IMR-90 (cell line): ENCODE results near the gene LDLRAD4. TPM values are rescaled to one million over a fixed set of nuclear protein-coding genes. Genes with fewer than 3 reads are reported as not detected.

Experiments used
- ATAC-seq: fragments of 200-7000 bp; cut with Tn5 transposase; 2 replicates; pipeline ENCODE4 v1.9.1; 2020; ENCODE audit warnings: low read depth, mild to moderate bottlenecking, moderate library complexity
- BruUV-seq: library from RNA; stranded (reverse); fragments of 400-500 nt; replicated peaks from 2 replicates; lab custom pipeline; 2021; lab: Mats Ljungman, UMichigan
- CTCF ChIA-PET: fragments of 300-600 bp; formaldehyde crosslinking; extraction: SDS; loops from one replicate; lab custom pipeline; 2021; ENCODE audit warnings: antibody characterized with exemption; lab: Yijun Ruan, JAX
- POLR2A ChIA-PET: fragments of 300-600 bp; sonication (Branson Sonifier 250); formaldehyde crosslinking; loops from one replicate; lab custom pipeline; 2022; ENCODE audit warnings: antibody characterized with exemption; ENCODE audit not compliant: unreplicated experiment; lab: Charles Lee
- DNase-seq: peaks from one replicate; pipeline ENCODE4 v3.0.0; 2013
- H2AFZ ChIP-seq: replicated peaks from 2 replicates; pipeline ENCODE3; 2013; ENCODE audit warnings: low read length, mild to moderate bottlenecking; ENCODE audit not compliant: poor library complexity
- H2AK5ac ChIP-seq: 2 replicates; pipeline ENCODE4 v1.6.1; 2013; ENCODE audit warnings: low read depth, low read length, inconsistent platforms
- H2AK9ac ChIP-seq: replicated peaks from 2 replicates; pipeline ENCODE3; 2013; ENCODE audit warnings: mild to moderate bottlenecking, low read depth, low read length, moderate library complexity; ENCODE audit not compliant: poor library complexity
- H2BK120ac ChIP-seq: 2 replicates; pipeline ENCODE4 v1.6.1; 2013; ENCODE audit warnings: low read depth, low read length, inconsistent platforms
- H2BK15ac ChIP-seq: 3 replicates; pipeline ENCODE4 v1.6.1; 2013; ENCODE audit warnings: low read depth, low read length, inconsistent platforms
- H2BK20ac ChIP-seq: 2 replicates; pipeline ENCODE4 v1.6.1; 2013; ENCODE audit warnings: low read depth, mild to moderate bottlenecking, inconsistent platforms, low read length, moderate library complexity
- H2BK5ac ChIP-seq: 2 replicates; pipeline ENCODE4 v1.6.1; 2013; ENCODE audit warnings: mild to moderate bottlenecking, low read depth, low read length, inconsistent platforms; ENCODE audit not compliant: poor library complexity, severe bottlenecking
- H3K14ac ChIP-seq: replicated peaks from 2 replicates; pipeline ENCODE4 v1.6.1; 2013; ENCODE audit warnings: low read depth, low read length, inconsistent platforms
- H3K18ac ChIP-seq: 2 replicates; pipeline ENCODE4 v1.6.1; 2013; ENCODE audit warnings: low read depth, low read length, control low read depth
- H3K23ac ChIP-seq: 2 replicates; pipeline ENCODE4 v1.6.1; 2013; ENCODE audit warnings: low read depth, low read length, inconsistent platforms
- H3K27ac ChIP-seq: 2 replicates; pipeline ENCODE4 v1.5.1; 2013; ENCODE audit warnings: mild to moderate bottlenecking, control low read depth, low read length; ENCODE audit not compliant: insufficient read depth
- H3K27me3 ChIP-seq: 2 replicates; pipeline ENCODE4 v1.6.1; 2013; ENCODE audit warnings: low read length; ENCODE audit not compliant: control insufficient read depth, insufficient read depth
- H3K36me3 ChIP-seq: 2 replicates; pipeline ENCODE4 v1.6.1; 2013; ENCODE audit warnings: low read length, mixed read lengths; ENCODE audit not compliant: control insufficient read depth, insufficient read depth
- H3K4ac ChIP-seq: 2 replicates; pipeline ENCODE4 v1.6.1; 2013; ENCODE audit warnings: low read depth, low read length, inconsistent platforms
- H3K4me1 ChIP-seq: 2 replicates; pipeline ENCODE4 v1.6.1; 2013; ENCODE audit warnings: low read length, mixed read lengths; ENCODE audit not compliant: control insufficient read depth, insufficient read depth
- H3K4me2 ChIP-seq: 2 replicates; pipeline ENCODE4 v1.6.1; 2013; ENCODE audit warnings: low read depth, mild to moderate bottlenecking, control low read depth, low read length, moderate library complexity
- H3K4me3 ChIP-seq: 2 replicates; pipeline ENCODE4 v1.5.1; 2013; ENCODE audit warnings: low read depth, mild to moderate bottlenecking, control low read depth, low read length, moderate library complexity; ENCODE audit not compliant: insufficient read depth
- H3K56ac ChIP-seq: 2 replicates; pipeline ENCODE4 v1.6.1; 2013; ENCODE audit warnings: low read length, inconsistent platforms; ENCODE audit not compliant: insufficient read depth; ENCODE audit errors: extremely low read depth
- H3K79me1 ChIP-seq, 2 experiments: 2 replicates each; pipeline ENCODE4 v1.6.1; 2013; ENCODE audit warnings: low read length in 2 of 2, inconsistent platforms in 1 of 2, low read depth in 1 of 2
- H3K9ac ChIP-seq: 2 replicates; pipeline ENCODE4 v1.6.1; 2013; ENCODE audit warnings: low read depth, low read length, control low read depth
- H3K9me1 ChIP-seq: 2 replicates; pipeline ENCODE4 v1.6.1; 2013; ENCODE audit warnings: low read length, inconsistent platforms; ENCODE audit not compliant: insufficient read depth
- H3K9me3 ChIP-seq: 2 replicates; pipeline ENCODE4 v1.6.1; 2013; ENCODE audit warnings: low read length; ENCODE audit not compliant: control insufficient read depth, insufficient read depth
- H4K20me1 ChIP-seq: 2 replicates; pipeline ENCODE4 v1.6.1; 2013; ENCODE audit warnings: low read length, inconsistent platforms; ENCODE audit not compliant: insufficient read depth
- H4K5ac ChIP-seq: 2 replicates; pipeline ENCODE4 v1.6.1; 2013; ENCODE audit warnings: mild to moderate bottlenecking, low read depth, low read length, control low read depth
- H4K8ac ChIP-seq, 2 experiments: 2 replicates each; pipeline ENCODE4 v1.6.1; 2013; ENCODE audit warnings: low read depth in 2 of 2, low read length in 2 of 2, control low read depth in 1 of 2, inconsistent platforms in 1 of 2
- H4K91ac ChIP-seq: 2 replicates; pipeline ENCODE4 v1.6.1; 2013; ENCODE audit warnings: low read depth, low read length, inconsistent platforms; ENCODE audit not compliant: insufficient read depth
- BHLHE40 ChIP-seq: fragments of 150-350 bp; IDR thresholded peaks from 2 replicates; pipeline ENCODE4 v1.6.1; 2016; ENCODE audit warnings: mild to moderate bottlenecking, low read depth, low read length
- CEBPB ChIP-seq: IDR thresholded peaks from 2 replicates; pipeline ENCODE4 v1.6.1; 2012; ENCODE audit warnings: low read depth, low read length, improper control_type of control experiment
- CHD1 ChIP-seq: IDR thresholded peaks from 2 replicates; pipeline ENCODE4 v1.6.1; 2012; ENCODE audit warnings: low read depth, low read length, improper control_type of control experiment
- CTCF ChIP-seq: conservative IDR thresholded peaks from 2 replicates; pipeline ENCODE4 v1.5.1; 2012; ENCODE audit warnings: mild to moderate bottlenecking, low read depth, low read length, improper control_type of control experiment
- FOS ChIP-seq: fragments of 150-350 bp; IDR thresholded peaks from 2 replicates; pipeline ENCODE4 v1.6.1; 2016; ENCODE audit warnings: low read depth, low read length
- MAFK ChIP-seq: IDR thresholded peaks from 2 replicates; pipeline ENCODE4 v1.6.1; 2012; ENCODE audit warnings: low read depth, low read length, improper control_type of control experiment
- MAZ ChIP-seq: IDR thresholded peaks from 2 replicates; pipeline ENCODE4 v1.6.1; 2012; ENCODE audit warnings: low read depth, mild to moderate bottlenecking, low read length, improper control_type of control experiment, moderate library complexity, borderline replicate concordance
- MXI1 ChIP-seq: IDR thresholded peaks from 2 replicates; pipeline ENCODE4 v1.6.1; 2012; ENCODE audit warnings: low read depth, mild to moderate bottlenecking, low read length, moderate library complexity, borderline replicate concordance
- NFE2L2 ChIP-seq: fragments of 150-350 bp; IDR thresholded peaks from 2 replicates; pipeline ENCODE4 v1.6.1; 2016; ENCODE audit warnings: low read depth, mild to moderate bottlenecking, low read length
- POLR2A ChIP-seq: IDR thresholded peaks from 2 replicates; pipeline ENCODE4 v1.6.1; 2012; ENCODE audit warnings: mild to moderate bottlenecking, low read depth, low read length
- RAD21 ChIP-seq: IDR thresholded peaks from 2 replicates; pipeline ENCODE4 v1.6.1; 2012; ENCODE audit warnings: low read length, improper control_type of control experiment
- RCOR1 ChIP-seq: IDR thresholded peaks from 2 replicates; pipeline ENCODE4 v1.6.1; 2012; ENCODE audit warnings: mild to moderate bottlenecking, low read length, improper control_type of control experiment; ENCODE audit not compliant: insufficient replicate concordance
- RFX5 ChIP-seq: IDR thresholded peaks from 2 replicates; pipeline ENCODE4 v1.8.0; 2012; ENCODE audit warnings: low read depth, mild to moderate bottlenecking, low read length, moderate library complexity
- SMC3 ChIP-seq: fragments of 150-350 bp; IDR thresholded peaks from 2 replicates; pipeline ENCODE4 v1.6.1; 2016; ENCODE audit warnings: low read depth, mild to moderate bottlenecking, antibody characterized with exemption, low read length, moderate library complexity
- WGBS, 2 experiments: methylation state at CpG; one replicate each; pipeline versions ENCODE4 v1.1.5 to v1.1.7; 2013; ENCODE audit warnings: missing lambda C conversion rate in 2 of 2; ENCODE audit not compliant: insufficient read length in 1 of 2; ENCODE audit errors: extremely low coverage in 2 of 2; 5-methylcytosine and 5-hydroxymethylcytosine counted together
- dilution Hi-C: fragments of 300-500 bp; cut with HindIII; formaldehyde crosslinking; loops from one replicate; pipeline ENCODE4 v1.14.3; 2018; ENCODE audit warnings: low sequenced_read_pairs; ENCODE audit not compliant: unreplicated experiment
- in situ Hi-C: fragments of 300-500 bp; cut with MboI; formaldehyde crosslinking; loops from 3 replicates; pipeline ENCODE4 v1.14.3; 2019; ENCODE audit warnings: low sequenced_read_pairs, inconsistent platforms, mixed read lengths
- intact Hi-C: fragments of 100-400 bp; cut with micrococcal nuclease; formaldehyde crosslinking; loops from 2 replicates; pipeline ENCODE4 v1.10.0; 2022
- polyA plus RNA-seq, 3 experiments: library from polyadenylated mRNA; depleted of rRNA; stranded (reverse); fragments of >200 nt; gene quantifications; 2 replicates each; pipeline ENCODE4 v1.2.3, GENCODE V29; 2012; ENCODE audit warnings: low replicate concordance in 1 of 3
- total RNA-seq: library from RNA; depleted of rRNA; stranded (reverse); fragments of >200 nt; gene quantifications from 2 replicates; pipeline ENCODE4 v1.2.3, GENCODE V29; 2012
- TF ChIP-seq, protein P1 (sequence below): fragments of 150-350 bp; IDR thresholded peaks from 2 replicates; pipeline ENCODE4 v1.6.1; 2017; ENCODE audit warnings: mild to moderate bottlenecking, antibody characterized with exemption, low read length, low read depth
- TF ChIP-seq, protein P2 (sequence below): fragments of 150-350 bp; IDR thresholded peaks from 2 replicates; pipeline ENCODE4 v1.6.1; 2016; ENCODE audit warnings: low read depth, mild to moderate bottlenecking, low read length, moderate library complexity, borderline replicate concordance

Gene LDLRAD4
- total and polyA plus RNA-seq, 2 of the 4 experiments (the other 2 are of a cell fraction): not detected

- dilution Hi-C loops (no loop called here), intact Hi-C loops (no loop called here), in situ Hi-C loops (no loop called here)
- Histone ChIP-seq H4K91ac (no peak overlapping the region), H3K9me1 (no peaks in the 10 kb centered on the region; the same call in 1 of the 2 replicates), H3K36me3 (no peaks in the 10 kb centered on the region), H2AK5ac (no peak overlapping the region), H3K4me2 (no peak overlapping the region), H3K14ac (no peak overlapping the region), H3K27ac (no peak overlapping the region), H3K23ac (no peak overlapping the region; the same call in 1 of the 2 replicates), H3K4ac (no peak overlapping the region), H2BK120ac (no peak overlapping the region), H3K56ac (no peak overlapping the region), H2BK20ac (no peak overlapping the region), H4K8ac (no peak overlapping the region), H3K4me1 (no peaks in the 10 kb centered on the region), H3K4me3 (no peak overlapping the region), H3K27me3 (peaks cover 7% of the 10 kb centered on the region), H3K18ac (no peak overlapping the region), H4K20me1 (no peaks in the 10 kb centered on the region), H4K5ac (no peak overlapping the region), H2AK9ac (no peak overlapping the region), H3K9me3 (no peaks in the 10 kb centered on the region), H3K79me1 (no peaks in the 10 kb centered on the region), H2AFZ (peak overlapping the region; percentile 43), H3K9ac (no peak overlapping the region), H2BK15ac (no peak overlapping the region), H2BK5ac (no peak overlapping the region)
- ChIA-PET CTCF (no interaction called here), POLR2A (interaction anchor here (0.7 kb wide), 1 partner anchor 173 kb away, joined by 3 read pairs; no protein-coding TSS in a partner anchor)
- 80% methylated on average over 3 of the region's 17 CpGs; no CpG with 5 or more reads in 1 of the 2 experiments for WGBS, 2 experiments
- TF ChIP-seq BHLHE40 (no peak), CTCF (no peak), CEBPB (no peak), RFX5 (no peak), NFE2L2 (no peak), CHD1 (no peak), SMC3 (no peak), POLR2A (no peak), MXI1 (no peak), MAFK (no peak), RAD21 (no peak), RCOR1 (no peak), MAZ (no peak), FOS (no peak)
- TF ChIP-seq, protein P1, sequence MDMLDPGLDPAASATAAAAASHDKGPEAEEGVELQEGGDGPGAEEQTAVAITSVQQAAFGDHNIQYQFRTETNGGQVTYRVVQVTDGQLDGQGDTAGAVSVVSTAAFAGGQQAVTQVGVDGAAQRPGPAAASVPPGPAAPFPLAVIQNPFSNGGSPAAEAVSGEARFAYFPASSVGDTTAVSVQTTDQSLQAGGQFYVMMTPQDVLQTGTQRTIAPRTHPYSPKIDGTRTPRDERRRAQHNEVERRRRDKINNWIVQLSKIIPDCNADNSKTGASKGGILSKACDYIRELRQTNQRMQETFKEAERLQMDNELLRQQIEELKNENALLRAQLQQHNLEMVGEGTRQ: no peak
- TF ChIP-seq, protein P2, sequence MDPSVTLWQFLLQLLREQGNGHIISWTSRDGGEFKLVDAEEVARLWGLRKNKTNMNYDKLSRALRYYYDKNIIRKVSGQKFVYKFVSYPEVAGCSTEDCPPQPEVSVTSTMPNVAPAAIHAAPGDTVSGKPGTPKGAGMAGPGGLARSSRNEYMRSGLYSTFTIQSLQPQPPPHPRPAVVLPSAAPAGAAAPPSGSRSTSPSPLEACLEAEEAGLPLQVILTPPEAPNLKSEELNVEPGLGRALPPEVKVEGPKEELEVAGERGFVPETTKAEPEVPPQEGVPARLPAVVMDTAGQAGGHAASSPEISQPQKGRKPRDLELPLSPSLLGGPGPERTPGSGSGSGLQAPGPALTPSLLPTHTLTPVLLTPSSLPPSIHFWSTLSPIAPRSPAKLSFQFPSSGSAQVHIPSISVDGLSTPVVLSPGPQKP: no peak
- ATAC-seq (no peak), DNase-seq (no peak)
- BruUV-seq: no TSS peak
Observed at GRCh38 chr18:13442451-13442850, 223.9 kb downstream of the LDLRAD4 start.
